Measurements from ENCODE around the gene NDOR1.

DNA sequence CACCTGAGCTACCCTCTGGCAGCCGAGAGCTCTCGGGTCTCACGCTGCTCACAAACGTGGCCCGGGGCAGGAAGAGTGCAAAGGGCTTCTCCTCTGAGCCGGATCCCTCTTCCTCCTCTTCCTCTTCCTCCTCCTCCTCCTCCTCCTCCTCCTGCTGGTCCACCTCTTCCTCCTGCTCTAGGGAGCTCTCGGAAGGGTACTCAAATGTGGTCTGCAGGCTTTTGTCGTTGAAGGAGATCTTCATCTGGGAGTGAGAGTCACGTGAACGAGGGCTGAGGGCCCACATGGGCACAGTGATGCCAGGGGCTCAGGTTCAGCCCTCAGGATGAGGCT, 13.1 kb upstream of the NDOR1 start:
- no peak for TF ChIP-seq POLR2A (IDR thresholded peaks at IDR 0.05)
- TF ChIP-seq, protein P1, sequence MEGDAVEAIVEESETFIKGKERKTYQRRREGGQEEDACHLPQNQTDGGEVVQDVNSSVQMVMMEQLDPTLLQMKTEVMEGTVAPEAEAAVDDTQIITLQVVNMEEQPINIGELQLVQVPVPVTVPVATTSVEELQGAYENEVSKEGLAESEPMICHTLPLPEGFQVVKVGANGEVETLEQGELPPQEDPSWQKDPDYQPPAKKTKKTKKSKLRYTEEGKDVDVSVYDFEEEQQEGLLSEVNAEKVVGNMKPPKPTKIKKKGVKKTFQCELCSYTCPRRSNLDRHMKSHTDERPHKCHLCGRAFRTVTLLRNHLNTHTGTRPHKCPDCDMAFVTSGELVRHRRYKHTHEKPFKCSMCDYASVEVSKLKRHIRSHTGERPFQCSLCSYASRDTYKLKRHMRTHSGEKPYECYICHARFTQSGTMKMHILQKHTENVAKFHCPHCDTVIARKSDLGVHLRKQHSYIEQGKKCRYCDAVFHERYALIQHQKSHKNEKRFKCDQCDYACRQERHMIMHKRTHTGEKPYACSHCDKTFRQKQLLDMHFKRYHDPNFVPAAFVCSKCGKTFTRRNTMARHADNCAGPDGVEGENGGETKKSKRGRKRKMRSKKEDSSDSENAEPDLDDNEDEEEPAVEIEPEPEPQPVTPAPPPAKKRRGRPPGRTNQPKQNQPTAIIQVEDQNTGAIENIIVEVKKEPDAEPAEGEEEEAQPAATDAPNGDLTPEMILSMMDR (IDR thresholded peaks at IDR 0.05), result no peak
